ENCODE data around the gene CSF2.

The CSF2 gene

DNA sequence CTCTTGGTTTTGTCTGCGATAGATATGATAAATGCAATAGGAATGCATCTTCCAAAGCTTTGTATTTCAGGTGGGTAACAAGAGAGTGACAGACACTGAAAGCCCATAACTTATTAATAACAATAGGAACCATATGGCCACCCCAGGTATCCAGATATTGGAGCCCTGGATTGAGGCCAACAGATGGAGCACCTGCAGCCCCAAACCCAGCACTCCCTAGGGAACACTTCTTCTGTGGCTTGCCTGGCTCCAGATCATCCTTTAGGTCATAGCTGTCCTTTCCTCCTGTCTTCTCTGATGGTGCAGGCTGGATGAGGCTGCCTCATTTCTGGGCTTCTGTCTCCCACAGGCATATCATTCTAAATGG, 18.2 kb upstream of the CSF2 start:
- DNase-seq: no peak

DNA sequence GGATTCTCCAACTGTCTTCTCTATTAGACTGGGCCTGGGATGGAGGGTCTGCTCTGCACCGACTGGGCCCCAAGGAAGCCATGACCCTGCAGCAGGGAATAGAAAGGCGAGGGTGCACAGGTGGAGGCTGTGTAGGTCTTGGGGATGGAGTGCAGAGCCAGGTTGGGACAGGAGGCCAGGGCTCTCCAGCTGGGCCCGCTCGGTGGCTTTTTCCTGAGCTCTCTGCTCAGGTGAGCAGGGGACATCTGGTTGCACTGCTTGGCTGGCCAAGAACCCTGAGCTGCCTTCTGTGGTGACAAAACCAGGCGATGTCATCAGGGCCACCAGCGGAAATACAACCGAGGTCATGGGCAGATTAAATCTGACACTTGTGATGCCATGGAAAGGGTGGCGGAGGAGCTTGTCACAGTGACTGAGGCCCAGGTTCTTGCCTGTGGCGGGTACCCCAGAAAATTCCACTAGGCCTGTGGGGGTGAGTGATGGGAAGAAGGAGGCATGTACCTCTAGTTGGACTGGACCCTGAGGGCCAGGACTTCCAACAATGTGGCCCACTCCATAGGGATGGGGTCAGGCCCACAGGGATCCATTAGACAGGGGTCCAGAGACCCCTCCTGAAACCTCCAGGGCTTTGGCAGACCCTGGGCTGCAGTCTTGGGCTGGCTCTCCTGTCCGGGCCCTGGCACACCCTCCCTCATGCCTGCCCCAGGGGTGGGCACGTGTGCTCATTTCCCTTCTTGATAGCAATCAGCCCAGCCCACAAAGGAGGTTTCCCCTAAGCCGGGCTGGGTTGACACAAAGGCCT, 17.6 kb upstream of the CSF2 start:
- DNase-seq: no peak

DNA sequence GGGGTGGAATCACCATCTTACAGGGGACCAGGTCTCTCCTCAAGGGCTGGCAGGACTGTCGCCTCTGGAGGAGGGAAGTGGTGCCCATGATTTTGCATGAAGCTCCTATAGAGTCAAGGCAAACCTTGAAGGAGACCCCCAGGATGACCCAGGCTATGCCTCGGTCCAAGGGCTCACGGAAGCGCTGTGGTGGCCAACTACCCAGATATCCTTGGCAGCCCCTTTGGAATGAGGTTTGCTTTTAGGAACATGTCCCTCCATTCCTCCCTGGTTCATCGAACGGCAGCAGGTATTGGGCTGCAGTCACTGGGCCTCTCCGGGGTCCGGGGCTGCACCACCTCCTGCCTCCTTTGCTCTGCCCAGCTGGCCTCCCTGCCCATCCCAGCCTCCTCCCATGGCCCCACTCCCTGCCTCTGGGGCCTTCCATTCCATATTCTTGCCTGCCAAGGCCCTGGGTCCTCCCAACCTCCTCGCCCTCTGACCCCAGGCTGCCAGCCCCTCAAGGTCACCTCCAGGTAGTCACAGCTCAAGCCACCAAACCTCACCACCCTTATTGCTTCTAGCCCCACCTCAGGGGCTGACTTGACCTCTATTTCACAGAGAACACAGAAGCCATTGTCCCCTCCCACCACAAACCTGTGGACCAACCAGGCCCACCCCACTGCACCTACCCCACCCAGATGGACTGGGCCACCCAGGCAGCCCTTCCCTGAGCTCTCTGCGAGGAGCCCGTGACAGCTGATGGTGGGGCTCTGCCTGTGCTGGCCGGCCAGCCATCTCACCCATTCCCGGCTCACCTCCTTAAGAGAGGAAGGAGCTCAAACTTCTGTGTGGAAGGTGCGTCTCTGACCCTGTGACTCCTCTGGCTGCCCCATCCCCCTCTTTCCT, 16.7 kb upstream of the CSF2 start:
- no peak for DNase-seq

DNA sequence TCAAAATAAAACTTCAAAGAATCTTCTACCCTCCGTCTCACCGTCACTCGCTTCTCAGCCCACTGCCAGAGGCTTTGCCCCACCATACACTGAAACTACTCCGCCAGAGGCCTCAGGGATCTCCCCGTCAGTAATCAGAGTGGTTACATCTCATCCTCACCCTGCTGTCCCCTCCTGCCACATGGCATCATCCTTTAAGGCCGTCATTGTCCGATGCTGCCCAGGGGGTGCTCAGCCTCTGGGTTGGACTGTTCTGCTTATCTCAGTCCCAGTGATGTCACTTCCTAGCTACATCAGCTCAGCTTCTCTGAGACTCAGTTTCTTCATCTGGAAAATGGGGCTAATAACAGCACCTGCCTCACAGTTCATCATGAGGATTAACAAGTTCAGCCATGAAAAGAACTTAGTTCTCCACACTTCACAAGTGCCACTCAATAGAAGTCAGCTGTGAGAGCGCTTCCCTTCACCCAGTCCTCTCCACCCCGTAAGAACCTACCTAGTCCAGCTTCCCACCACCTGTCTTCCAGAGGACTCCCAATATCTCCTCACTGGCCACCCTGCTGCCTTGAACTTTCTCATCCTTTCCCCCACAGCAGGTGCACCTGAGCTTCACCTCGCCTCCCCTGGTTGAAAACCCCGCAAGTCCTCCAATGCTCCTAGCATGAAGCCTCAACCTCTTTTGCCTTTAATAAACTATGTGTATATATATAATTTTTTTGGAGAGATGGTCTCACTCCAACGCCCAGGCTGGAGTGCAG, 15.9 kb upstream of the CSF2 start:
- DNase-seq: no peak

DNA sequence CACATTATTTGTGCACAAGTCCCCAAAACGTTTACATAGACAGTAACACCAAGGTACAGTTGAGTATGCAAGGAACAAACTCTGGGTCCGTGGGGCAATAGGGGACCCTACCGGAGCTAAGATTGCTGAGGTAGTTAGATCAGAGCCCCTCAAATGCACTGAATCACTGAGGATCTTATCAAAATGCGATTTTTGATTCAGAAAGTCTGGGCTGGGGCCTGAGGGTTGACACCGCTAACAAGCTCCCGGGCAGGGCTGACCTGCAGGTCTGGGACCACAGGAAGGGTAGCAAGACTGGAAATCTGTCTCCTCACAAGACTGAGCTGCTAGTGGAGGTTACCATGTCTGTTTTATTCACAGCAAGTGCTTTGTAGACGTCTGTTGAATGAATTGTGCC, 14.9 kb upstream of the CSF2 start:
- no peak for DNase-seq

DNA sequence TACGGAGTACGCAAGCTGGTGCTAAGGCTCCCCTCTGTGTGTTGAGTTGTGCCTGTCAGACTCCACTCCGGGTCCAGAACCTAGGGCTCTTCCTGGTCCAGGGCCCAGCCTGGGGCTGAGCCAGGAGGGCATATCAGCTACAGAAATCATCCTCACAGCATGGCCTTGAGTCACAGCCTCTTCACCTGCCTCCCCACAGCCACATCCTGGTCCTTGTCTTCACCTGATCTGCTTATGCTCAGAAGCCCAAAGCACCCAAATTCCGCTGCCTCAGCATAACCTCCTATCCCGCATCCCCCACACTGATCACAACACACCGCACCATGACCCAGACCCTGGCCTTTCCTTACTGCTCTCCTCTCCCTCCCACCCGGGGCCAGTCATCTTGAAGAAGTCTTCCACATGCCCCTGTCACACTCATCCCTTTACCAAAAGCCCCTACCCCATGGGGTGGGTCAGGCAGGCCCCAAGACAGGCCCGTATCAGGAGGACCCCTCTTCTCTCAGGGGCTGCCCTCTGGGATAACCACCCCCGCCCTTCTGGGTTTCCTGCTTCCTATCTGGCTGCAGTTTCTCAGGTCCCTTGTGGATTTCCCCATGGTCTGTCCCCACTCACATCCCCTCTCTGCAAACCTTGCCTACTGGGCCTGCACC, 14.4 kb upstream of the CSF2 start:
- no peak for DNase-seq

DNA sequence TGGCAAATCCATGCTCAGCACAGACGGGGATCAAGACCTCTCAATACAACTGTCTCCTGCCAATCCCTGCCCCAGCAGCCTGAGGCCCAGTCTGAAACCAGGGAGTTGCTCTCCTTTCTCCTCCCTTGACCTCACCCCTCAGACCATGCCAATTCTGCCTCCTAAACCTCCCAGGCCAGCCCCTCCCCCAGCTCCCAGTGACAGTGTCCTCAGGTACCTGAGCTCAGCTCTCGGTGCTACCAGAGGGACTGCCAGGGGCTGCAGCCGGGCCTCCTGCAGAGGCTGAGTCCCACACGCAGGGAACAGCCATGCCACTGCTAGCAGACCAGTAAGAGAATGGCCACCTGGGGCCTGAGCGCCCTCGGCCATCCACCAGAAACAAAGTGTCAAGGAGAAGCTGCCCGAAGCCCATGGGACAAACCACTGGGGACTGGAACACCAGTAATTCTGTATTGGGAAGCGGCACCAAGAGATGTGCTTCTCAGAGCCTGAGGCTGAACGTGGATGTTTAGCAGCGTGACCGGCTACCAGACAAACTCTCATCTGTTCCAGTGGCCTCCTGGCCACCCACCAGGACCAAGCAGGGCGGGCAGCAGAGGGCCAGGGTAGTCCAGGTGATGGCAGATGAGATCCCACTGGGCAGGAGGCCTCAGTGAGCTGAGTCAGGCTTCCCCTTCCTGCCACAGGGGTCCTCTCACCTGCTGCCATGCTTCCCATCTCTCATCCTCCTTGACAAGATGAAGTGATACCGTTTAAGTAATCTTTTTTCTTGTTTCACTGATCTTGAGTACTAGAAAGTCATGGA, 13.7 kb upstream of the CSF2 start:
- DNase-seq: no peak

DNA sequence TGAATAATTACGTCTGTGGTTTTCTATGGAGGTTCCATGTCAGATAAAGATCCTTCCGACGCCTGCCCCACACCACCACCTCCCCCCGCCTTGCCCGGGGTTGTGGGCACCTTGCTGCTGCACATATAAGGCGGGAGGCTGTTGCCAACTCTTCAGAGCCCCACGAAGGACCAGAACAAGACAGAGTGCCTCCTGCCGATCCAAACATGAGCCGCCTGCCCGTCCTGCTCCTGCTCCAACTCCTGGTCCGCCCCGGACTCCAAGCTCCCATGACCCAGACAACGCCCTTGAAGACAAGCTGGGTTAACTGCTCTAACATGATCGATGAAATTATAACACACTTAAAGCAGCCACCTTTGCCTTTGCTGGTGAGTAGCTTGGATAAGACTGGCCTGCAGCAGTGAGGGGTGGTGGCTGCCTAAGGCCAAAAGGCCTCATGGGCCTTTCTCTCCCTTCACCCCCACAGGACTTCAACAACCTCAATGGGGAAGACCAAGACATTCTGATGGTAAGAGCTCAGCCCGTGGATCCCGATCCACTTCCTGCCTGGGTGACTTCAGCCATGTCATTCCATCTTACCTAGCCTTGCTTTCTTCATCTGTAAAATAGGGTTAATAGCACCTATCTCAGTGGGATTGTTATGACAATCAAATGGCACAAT, 13.0 kb upstream of the CSF2 start, which contains the start of gene IL3:
TSS of gene IL3 (plus strand) at position 155 of the 661 bp plus-strand sequence. CDS start at position 207, 52 bp downstream.
- DNase-seq: no peak

DNA sequence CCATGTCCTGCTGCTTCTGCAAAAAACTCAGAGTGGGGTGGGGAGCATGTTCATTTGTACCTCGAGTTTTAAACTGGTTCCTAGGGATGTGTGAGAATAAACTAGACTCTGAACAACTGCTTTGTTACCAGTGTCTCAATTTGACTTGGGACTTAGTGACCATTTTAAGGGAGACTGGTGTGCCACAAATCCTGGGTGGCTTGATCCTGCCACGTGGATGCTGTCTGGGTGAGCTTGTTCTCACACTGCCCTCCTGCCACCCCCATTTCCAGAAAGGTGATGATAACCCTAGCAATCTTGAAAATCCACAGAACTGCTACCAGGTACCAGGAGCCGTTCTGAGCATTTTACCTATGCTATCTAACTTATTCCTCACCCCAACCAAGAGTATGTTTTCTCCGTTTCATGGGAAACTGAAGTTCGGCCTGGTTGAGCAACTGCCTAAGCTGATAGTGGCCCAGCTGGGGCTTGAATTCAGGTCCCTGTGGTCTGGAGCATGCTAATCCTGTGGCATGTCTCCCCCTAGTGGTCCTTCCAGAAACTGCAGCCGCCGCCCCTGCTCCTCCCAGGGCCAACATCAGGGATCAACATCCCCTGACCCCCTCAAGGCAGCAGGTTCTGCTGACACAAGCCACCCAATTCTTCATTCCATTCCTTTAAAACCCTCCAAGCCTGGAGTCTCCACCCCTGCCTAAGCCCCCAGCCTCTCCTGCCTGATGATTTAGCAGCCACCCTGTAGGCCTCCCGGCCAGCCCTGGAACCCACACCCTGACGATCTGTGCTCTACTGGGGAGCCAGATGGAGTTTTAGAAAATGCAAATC, 10.3 kb upstream of the CSF2 start:
- DNase-seq: peak; percentile 84

DNA sequence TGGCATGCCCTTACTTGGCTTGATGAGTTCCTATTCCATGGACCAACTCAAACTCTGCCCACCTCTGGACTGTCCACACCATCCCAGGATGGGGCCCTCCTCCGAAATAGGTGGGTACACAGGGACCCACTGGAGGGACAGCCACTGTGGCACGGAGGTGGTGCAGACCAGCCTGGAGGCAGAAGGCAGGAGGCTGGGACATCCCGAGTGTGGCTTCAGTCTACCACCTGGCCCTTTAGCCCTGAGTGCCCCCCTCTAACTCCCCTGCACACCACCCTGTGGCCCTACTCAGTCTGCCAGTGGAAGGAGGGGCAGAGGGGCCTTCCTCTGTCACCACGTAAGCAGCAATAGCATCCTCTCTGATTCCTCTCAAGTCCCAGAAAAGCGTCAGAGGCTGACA, 9.4 kb upstream of the CSF2 start:
- no peak for DNase-seq

DNA sequence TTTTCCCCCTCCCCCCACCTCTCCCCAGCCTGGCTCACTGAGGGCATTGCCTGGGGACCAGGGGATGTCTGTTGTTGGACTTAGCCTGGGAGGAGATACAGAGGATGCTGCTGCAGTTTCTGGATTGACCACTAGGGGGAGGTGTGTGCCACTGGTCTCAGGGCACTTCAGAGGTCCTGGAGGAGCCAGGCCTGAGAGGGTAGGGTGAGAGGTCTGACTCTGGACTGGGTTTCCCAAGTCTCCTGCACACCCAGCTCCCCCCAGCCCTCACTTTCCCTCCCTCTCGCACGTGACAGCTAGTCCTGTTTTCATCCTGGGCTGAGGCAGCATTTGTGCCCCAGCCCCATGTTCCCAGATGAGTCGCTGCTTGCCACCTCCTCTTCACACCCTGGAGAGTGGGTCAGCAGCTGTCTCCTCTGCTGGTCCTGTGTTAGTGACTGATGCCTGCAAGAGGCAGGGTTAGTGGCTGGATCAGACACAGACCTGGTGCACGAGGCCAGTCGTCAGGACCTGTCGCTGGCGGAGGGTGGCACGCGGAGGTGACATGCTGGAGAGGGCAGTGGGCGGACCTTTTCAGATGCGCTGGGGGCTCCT, 8.8 kb upstream of the CSF2 start:
- DNase-seq: peak; percentile 88

DNA sequence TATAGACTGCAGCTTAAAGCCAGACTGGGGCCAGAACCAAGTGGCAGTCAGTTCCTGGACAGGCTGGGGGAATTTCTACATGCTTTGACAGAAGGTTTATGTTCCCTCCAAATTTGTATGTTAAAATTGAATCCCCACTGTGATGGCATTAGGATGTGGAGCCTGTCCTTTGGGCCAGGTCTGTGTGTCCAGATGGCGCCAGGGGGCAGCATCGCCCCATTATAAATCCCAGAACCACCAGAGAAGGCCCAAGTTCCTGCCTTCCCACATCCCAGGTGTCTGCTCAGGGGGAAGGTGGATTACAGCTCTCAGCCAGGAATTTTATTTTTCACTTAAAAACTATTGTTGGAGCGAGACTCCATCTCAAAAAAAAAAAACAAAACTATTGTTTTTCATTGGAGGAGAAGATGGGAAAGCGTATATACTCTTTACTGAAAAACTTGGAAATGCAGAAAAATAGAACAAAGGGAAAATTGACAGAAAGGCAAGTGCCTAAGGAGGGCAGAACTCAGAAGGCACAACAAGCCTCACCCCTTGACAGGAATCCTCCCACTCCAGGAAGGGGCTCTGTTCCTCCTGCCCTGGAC, 8.1 kb upstream of the CSF2 start:
- peak; percentile 72 for DNase-seq

DNA sequence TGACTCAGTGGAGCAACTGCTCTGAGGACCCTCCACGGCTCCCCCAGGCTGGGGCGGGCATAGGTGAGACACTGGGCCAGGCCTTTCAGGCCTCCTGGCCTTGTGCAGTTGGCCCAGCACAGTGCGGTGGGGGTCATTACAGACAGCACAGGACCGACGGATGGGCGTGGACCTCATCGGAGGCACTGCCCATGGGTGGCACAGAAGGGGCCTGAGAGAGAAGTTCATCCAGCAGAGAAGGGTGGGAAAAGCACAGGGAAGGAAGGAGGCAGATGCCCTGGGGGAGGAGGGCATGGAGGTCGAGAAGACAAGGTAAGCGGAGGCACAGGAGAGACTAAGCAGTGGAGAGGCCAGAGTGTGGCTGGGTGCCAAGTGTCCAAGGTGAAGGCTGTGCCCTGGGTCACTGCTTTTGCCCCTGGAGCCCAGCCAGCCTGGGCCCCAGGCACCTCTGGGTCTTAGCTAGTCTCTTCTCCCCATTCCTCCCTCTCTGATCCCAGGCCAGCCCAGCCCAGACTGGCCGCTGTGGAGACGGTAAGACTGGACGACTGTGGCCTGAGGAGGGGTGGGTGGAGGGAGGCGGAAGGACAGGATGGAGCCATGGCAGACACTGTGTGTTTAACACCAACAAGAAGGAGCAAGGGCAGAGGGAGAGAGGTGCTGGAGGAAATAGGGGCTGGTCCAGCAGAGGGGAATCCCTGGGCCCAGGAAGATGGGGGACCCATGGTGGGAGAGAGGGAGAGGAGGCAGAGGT, 7.5 kb upstream of the CSF2 start:
- DNase-seq: no peak

DNA sequence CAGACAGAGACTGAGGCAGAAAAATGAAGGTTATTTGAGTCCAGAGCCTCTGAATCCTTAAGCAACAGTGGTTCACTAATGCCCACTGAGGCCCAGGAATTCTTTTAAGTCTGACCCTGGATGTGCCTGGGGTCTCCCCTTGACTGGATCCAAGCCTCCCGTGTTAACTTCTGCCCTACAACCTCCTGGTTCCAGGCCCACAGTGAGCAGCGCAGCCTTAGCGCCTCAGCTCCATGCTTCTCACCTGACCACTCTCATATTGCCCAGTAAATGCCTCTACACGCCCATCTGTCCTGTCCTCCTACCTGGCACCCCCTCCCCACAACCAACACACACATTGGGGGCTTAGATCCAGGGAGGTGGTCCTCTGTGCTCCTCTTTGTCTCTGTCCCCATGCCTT, 6.7 kb upstream of the CSF2 start:
- DNase-seq: no peak

DNA sequence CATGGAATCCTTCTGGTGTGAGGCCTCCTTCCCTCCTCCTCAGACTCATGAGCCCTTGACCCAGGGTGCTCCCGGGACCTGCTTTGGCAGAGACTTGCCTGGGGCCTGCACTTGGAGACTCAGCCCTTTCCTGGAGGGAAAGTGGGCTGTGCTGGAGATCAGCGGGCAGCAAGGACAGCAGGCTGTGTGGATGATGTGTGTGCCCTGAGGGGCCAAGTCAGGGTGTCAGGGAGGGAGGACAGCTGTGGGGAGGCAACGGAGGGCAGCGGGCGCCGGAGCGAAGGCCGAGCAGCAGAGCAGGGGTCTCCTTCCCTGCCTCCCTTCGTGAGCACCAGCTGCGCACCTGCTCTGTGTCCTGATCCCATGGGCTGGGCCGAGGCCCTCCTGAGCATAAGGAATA, 6.1 kb upstream of the CSF2 start:
- no peak for DNase-seq

DNA sequence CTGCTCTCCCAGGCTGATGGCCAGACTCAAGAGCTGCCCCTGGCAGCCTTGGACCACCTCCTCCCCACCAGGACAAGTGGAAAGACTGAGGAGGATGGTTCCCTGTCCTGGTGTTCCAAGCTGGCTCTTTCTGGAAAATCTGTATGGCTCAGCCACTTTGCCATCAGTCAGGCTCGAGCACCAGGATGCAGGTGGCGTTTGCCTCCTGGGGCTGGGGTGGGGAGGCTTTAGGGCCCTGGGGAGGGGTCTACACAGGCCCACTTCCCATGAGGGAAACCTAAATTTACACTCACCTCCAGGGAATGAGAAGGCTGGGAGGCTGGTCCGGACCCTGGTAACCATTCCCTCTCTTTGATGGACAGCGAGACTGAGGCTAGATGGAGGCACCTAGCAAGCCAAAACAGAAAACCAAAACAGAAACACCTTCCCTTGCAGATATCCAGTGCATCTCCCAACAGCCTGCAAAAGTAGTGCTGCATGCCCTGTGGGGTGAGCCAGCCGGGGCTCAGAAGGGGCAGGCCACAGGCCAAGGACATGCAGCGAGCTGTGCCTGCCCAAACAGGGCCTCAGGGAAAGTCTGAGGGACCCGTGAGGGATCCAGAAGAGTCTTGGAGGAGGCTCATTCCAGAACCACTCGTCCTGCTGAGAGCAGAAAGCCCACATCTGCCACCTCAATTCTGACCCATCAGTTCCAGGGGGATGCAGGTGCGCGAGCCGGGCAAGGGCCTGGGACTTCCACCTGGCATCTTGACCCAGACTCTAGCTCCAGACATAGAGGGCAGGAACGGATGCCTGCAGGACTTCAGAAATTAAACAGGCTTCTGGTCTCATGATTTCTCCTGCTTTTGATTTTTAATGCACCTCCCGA, 5.4 kb upstream of the CSF2 start:
- no peak for DNase-seq

DNA sequence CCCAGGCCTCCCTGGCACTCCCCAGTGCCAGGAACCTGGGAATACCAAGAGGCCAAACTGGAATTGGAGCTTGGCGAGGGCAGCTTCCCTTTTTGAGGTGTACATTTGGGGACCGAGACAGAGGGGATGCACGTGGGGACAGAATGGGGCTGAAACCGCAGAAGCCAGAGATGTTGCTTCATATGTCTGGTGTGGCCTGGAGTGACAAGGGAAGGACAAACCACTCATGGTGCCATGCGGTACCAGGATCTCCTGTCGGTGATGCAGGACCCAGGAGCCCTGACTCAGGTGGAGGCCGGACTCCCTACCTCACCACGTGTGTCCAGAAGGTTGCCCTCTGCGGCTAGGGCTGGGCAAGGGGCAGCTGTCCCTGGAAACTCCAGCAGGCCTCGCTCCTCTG, 4.0 kb upstream of the CSF2 start:
- peak; percentile 22 for DNase-seq

DNA sequence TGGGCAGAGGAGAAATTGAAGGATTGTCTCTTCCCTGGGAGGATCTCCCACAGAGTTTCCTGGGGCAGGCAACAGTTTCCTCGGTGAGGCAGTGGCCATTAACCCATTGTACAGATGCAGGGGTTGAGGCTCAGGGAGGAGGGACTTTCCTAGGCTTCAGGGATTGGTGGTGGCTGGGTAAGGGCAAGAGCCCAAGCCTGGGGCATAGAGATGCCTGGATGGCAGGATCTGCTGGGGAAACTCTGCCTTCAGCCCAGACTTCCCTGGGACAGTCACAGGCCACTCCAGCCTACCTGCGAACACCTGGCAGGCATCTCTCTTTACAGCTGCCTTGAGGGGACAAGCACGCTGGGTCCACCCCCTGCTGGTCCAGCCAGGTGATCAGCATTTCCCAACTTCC, 3.6 kb upstream of the CSF2 start:
- DNase-seq: no peak

Data from suppressor macrophage treated with lipopolysaccharide for 4 hours (primary cell).